B cell (primary cell): Measurements from ENCODE around the gene RCBTB2. TPM values are rescaled to one million over a fixed set of nuclear protein-coding genes. Genes with fewer than 3 reads are reported as not detected.

Experiments used
- ATAC-seq: fragments of 200-7000 bp; cut with Tn5 transposase; one replicate; pipeline ENCODE4 v1.10.0; 2021; ENCODE audit warnings: low read depth, mild to moderate bottlenecking, moderate number of reproducible peaks, moderate library complexity
- CTCF ChIA-PET: fragments of 350-600 bp; sonication (Branson Sonifier 250); formaldehyde crosslinking; loops from one replicate; lab custom pipeline; 2021; ENCODE audit warnings: antibody characterized with exemption, inconsistent platforms; lab: Charles Lee
- POLR2A ChIA-PET: fragments of 350-600 bp; sonication (Branson Sonifier 250); formaldehyde crosslinking; loops from one replicate; lab custom pipeline; 2021; ENCODE audit warnings: antibody characterized with exemption; lab: Charles Lee
- DNase-seq: peaks from one replicate; pipeline ENCODE4 v3.0.0; 2013
- H2AFZ ChIP-seq: 2 replicates; pipeline ENCODE4 v1.6.1; 2012; ENCODE audit warnings: mild to moderate bottlenecking, low read depth, low read length; ENCODE audit not compliant: insufficient read depth, poor library complexity, severe bottlenecking
- H3K27ac ChIP-seq, 2 donors: 1 replicate in 1 of 2; 2 replicates in 1 of 2; pipeline ENCODE4 v1.5.1; 2012 to 2013; ENCODE audit warnings: low read length in 2 of 2, mild to moderate bottlenecking in 2 of 2, moderate library complexity in 1 of 2
- H3K27me3 ChIP-seq, 4 experiments: fragments of 200-600 bp in 1 of 4; sonication (generic) in 1 of 4; replicated peaks in 1 of 4; 1 replicate in 2 of 4; 2 replicates in 2 of 4; pipeline versions ENCODE4 v1.6.1 to v1.7.0; 2013 to 2016; ENCODE audit warnings: low read length in 3 of 4, mild to moderate bottlenecking in 2 of 4, mixed read lengths in 1 of 4, moderate library complexity in 1 of 4; ENCODE audit not compliant: insufficient read depth in 4 of 4, control insufficient read depth in 3 of 4; ENCODE audit errors: control extremely low read depth in 1 of 4
- H3K36me3 ChIP-seq, 2 experiments: replicated peaks in 1 of 2; 1 replicate in 1 of 2; 2 replicates in 1 of 2; pipeline versions ENCODE4 v1.6.1 to v1.7.1; 2013; ENCODE audit warnings: low read length in 1 of 2; ENCODE audit not compliant: insufficient read depth in 2 of 2, control insufficient read depth in 1 of 2; ENCODE audit errors: control extremely low read depth in 1 of 2, extremely low read depth in 1 of 2
- H3K4me1 ChIP-seq, 2 donors: fragments of 200-600 bp in 1 of 2; sonication (generic) in 1 of 2; 1 replicate in 1 of 2; 2 replicates in 1 of 2; pipeline versions ENCODE4 v1.5.1 to v1.6.1; 2013 to 2017; ENCODE audit warnings: low read length in 2 of 2; ENCODE audit not compliant: control insufficient read depth in 2 of 2, insufficient read depth in 2 of 2
- H3K4me2 ChIP-seq: replicated peaks from 2 replicates; pipeline ENCODE3; 2012; ENCODE audit warnings: mild to moderate bottlenecking, low read depth, low read length; ENCODE audit not compliant: poor library complexity, severe bottlenecking
- H3K4me3 ChIP-seq, 5 experiments: fragments of 200-600 bp in 1 of 5; sonication (generic) in 1 of 5; 1 replicate in 3 of 5; 2 replicates in 2 of 5; pipeline versions ENCODE4 v1.5.1 to v1.7.0; 2011 to 2016; ENCODE audit warnings: low read length in 4 of 5, mild to moderate bottlenecking in 4 of 5, low read depth in 2 of 5, control low read depth in 1 of 5, moderate library complexity in 1 of 5; ENCODE audit not compliant: insufficient read depth in 1 of 5; ENCODE audit errors: control extremely low read depth in 1 of 5, extremely low read depth in 1 of 5
- H3K79me2 ChIP-seq: fragments of 200-600 bp; sonication (generic); one replicate; pipeline ENCODE4 v1.6.0; 2016; ENCODE audit warnings: low read length; ENCODE audit not compliant: control insufficient read depth, insufficient read depth
- H3K9ac ChIP-seq: fragments of 200-600 bp; sonication (generic); 2 replicates; pipeline ENCODE4 v1.6.1; 2017; ENCODE audit warnings: mild to moderate bottlenecking, low read length, moderate library complexity
- H3K9me3 ChIP-seq, 3 donors: one replicate each; pipeline versions ENCODE4 v1.6.1 to v1.7.1; 2013; ENCODE audit warnings: low read length in 2 of 3; ENCODE audit not compliant: control insufficient read depth in 2 of 3, insufficient read depth in 1 of 3; ENCODE audit errors: control extremely low read depth in 1 of 3
- H4K20me1 ChIP-seq: 2 replicates; pipeline ENCODE4 v1.6.0; 2012; ENCODE audit warnings: mild to moderate bottlenecking, low read length; ENCODE audit not compliant: insufficient read depth, control insufficient read depth, poor library complexity, severe bottlenecking
- H3K27ac Mint-ChIP-seq: one replicate; pipeline ENCODE4 v1.8.0; 2021; ENCODE audit warnings: mixed read lengths
- H3K27me3 Mint-ChIP-seq: one replicate; pipeline ENCODE4 v1.8.0; 2021; ENCODE audit warnings: mixed read lengths
- H3K4me1 Mint-ChIP-seq: one replicate; pipeline ENCODE4 v1.8.0; 2021; ENCODE audit warnings: mixed read lengths
- H3K4me3 Mint-ChIP-seq: one replicate; pipeline ENCODE4 v1.8.0; 2021; ENCODE audit warnings: mixed read lengths
- H3K9me3 Mint-ChIP-seq: one replicate; pipeline ENCODE4 v1.8.0; 2022; ENCODE audit warnings: mixed read lengths; ENCODE audit not compliant: insufficient read depth
- CTCF ChIP-seq: fragments of 200-600 bp; IDR thresholded peaks from one replicate; pipeline ENCODE4 v1.8.0; 2022; ENCODE audit warnings: antibody characterized with exemption, mild to moderate bottlenecking
- EZH2 ChIP-seq: IDR thresholded peaks from 2 replicates; pipeline ENCODE4 v1.6.1; 2012; ENCODE audit warnings: borderline replicate concordance, low read depth, mild to moderate bottlenecking, moderate library complexity, low read length; ENCODE audit not compliant: insufficient read depth, poor library complexity, severe bottlenecking
- WGBS: methylation state at CpG from one replicate; pipeline ENCODE4 v1.1.5; 2013; ENCODE audit warnings: missing lambda C conversion rate; ENCODE audit not compliant: insufficient coverage; 5-methylcytosine and 5-hydroxymethylcytosine counted together
- intact Hi-C: fragments of 100-400 bp; cut with micrococcal nuclease; formaldehyde crosslinking; loops from one replicate; pipeline ENCODE4 v1.10.0; 2022
- polyA plus RNA-seq: library from polyadenylated mRNA; depleted of rRNA; stranded (reverse); fragments of >200 nt; gene quantifications from 2 replicates; pipeline ENCODE4 v1.2.3, GENCODE V29; 2012
- total RNA-seq, 2 donors: library from RNA; stranded (reverse); fragments of 120-200 nt in 1 of 2; gene quantifications; 1 replicate in 1 of 2; 2 replicates in 1 of 2; pipeline versions ENCODE4 v1.2.3 to v1.2.4, GENCODE V29; 2013 to 2022

Gene RCBTB2
- total and polyA plus RNA-seq, 2 donors (not counting 1 experiment from before 2014, with no cell fraction given) = 1.4 to 2.7 TPM

- no peak overlapping the region for H3K4me2 ChIP-seq
- no peak overlapping the region for H3K4me3 ChIP-seq
- Mint-ChIP-seq H3K27ac (peak overlapping the region; percentile 53), H3K9me3 (no peaks in the 10 kb centered on the region), H3K27me3 (peaks cover 62% of the 10 kb centered on the region), H3K4me1 (peaks cover 42% of the 10 kb centered on the region), H3K4me3 (no peak overlapping the region)
- ChIA-PET CTCF (interaction anchor here (0.7 kb wide), 1 partner anchor 242 kb away, joined by 3 read pairs; no protein-coding TSS in a partner anchor), POLR2A (no interaction called here)
- no peak for TF ChIP-seq EZH2
- TF ChIP-seq CTCF = no peak
- peaks cover 33 to 44% of the 10 kb centered on the region in 2 donors for H3K4me1 ChIP-seq
- no peak overlapping the region for H3K9ac ChIP-seq
- WGBS = no CpG with 5 or more reads among the region's 5 CpGs
- H3K36me3 ChIP-seq = no peaks in the 10 kb centered on the region
- intact Hi-C loops = loop anchor here (5.0 kb wide), 1 partner anchor 343 kb away; the partner anchor contains the start of gene ITM2B
- H3K9me3 ChIP-seq = peaks cover 0 to 17% (median 0%) of the 10 kb centered on the region in 3 donors
- H3K27me3 ChIP-seq = peaks cover 0 to 72% (median 59%) of the 10 kb centered on the region in 4 experiments
- H3K79me2 ChIP-seq = no peaks in the 10 kb centered on the region
- ATAC-seq = no peak
- no peak for DNase-seq
- H4K20me1 ChIP-seq = peaks cover 15% of the 10 kb centered on the region
- H2AFZ ChIP-seq = no peak overlapping the region
- no peak overlapping the region for H3K27ac ChIP-seq
Measured at GRCh38 chr13:48575031-48575430, 42.2 kb upstream of the RCBTB2 start.

- H4K20me1 ChIP-seq = peaks cover 9% of the 10 kb centered on the region
- no peak overlapping the region for H3K27ac Mint-ChIP-seq
- 67% methylated on average over 3 of the region's 5 CpGs for WGBS
- no peak overlapping the region for H3K4me3 Mint-ChIP-seq
- H3K9me3 Mint-ChIP-seq = no peaks in the 10 kb centered on the region
- no peaks in the 10 kb centered on the region for H3K79me2 ChIP-seq
- TF ChIP-seq EZH2 = no peak
- no peak for TF ChIP-seq CTCF
- H3K4me1 Mint-ChIP-seq = peaks cover 36% of the 10 kb centered on the region
- ChIA-PET POLR2A (no interaction called here), CTCF (no interaction called here)
- peaks cover 25 to 38% of the 10 kb centered on the region in 2 donors for H3K4me1 ChIP-seq
- H3K4me2 ChIP-seq = no peak overlapping the region
- H3K9ac ChIP-seq = no peak overlapping the region
- no peaks in the 10 kb centered on the region for H3K36me3 ChIP-seq
- H3K27ac ChIP-seq = no peak overlapping the region
- H3K9me3 ChIP-seq = peaks cover 0 to 17% (median 0%) of the 10 kb centered on the region in 3 donors
- intact Hi-C loops = loop anchor here (1.0 kb wide), 1 partner anchor 12 kb away; no protein-coding TSS in a partner anchor
- no peak overlapping the region for H2AFZ ChIP-seq
- DNase-seq = peak; percentile 38
- peak; percentile 45 for ATAC-seq
- H3K27me3 Mint-ChIP-seq = peaks cover 70% of the 10 kb centered on the region
- peaks cover 0 to 80% (median 67%) of the 10 kb centered on the region in 4 experiments for H3K27me3 ChIP-seq
- H3K4me3 ChIP-seq = no peak overlapping the region
Measured at GRCh38 chr13:48574041-48574796, 41.3 kb upstream of the RCBTB2 start.
